Measurements from ENCODE around the gene AXIN2. TPM values are rescaled to one million over a fixed set of nuclear protein-coding genes. Genes with fewer than 3 reads are reported as not detected.

Gene AXIN2
- total RNA-seq, 1 donor from 2014 or later, result 88.7 TPM

GRCh38 chr17:65539630-65540266, 21.7 kb downstream of the AXIN2 start:
- Mint-ChIP-seq H3K9me3 (no peaks in the 10 kb centered on the region), H3K36me3 (peaks cover 43% of the 10 kb centered on the region), H3K4me3 (no peak overlapping the region), H3K27ac (peak overlapping the region; percentile 86), H3K4me1 (peaks cover 43% of the 10 kb centered on the region), H3K27me3 (ENCODE audit: low read depth) (no peaks in the 10 kb centered on the region)
- DNase-seq (ENCODE audit: low spot score in 2 of 2, unreplicated experiment in 2 of 2), result no peak
- TF ChIP-seq CTCF (IDR thresholded peaks at IDR 0.05; ENCODE audit: unreplicated experiment), result no peak

- peaks cover 46% of the 10 kb centered on the region for H3K36me3 Mint-ChIP-seq
- no peak overlapping the region for H3K4me3 Mint-ChIP-seq
- H3K9me3 Mint-ChIP-seq, result no peaks in the 10 kb centered on the region
- no peak for TF ChIP-seq CTCF (IDR thresholded peaks at IDR 0.05; ENCODE audit: unreplicated experiment)
- H3K27ac Mint-ChIP-seq, result peak overlapping the region; percentile 83
- DNase-seq (ENCODE audit: low spot score in 2 of 2, unreplicated experiment in 2 of 2), result no peak
- H3K27me3 Mint-ChIP-seq (ENCODE audit: low read depth), result no peaks in the 10 kb centered on the region
- H3K4me1 Mint-ChIP-seq, result peaks cover 41% of the 10 kb centered on the region
Observed at GRCh38 chr17:65538675-65539529, 22.5 kb downstream of the AXIN2 start.

- no peak overlapping the region for H3K4me3 Mint-ChIP-seq
Observed at GRCh38 chr17:65537845-65538674, 23.4 kb downstream of the AXIN2 start.

GRCh38 chr17:65537343-65537844, 24.1 kb downstream of the AXIN2 start:
- no peak for DNase-seq (ENCODE audit: low spot score in 2 of 2, unreplicated experiment in 2 of 2)
- Mint-ChIP-seq H3K36me3 (peaks cover 39% of the 10 kb centered on the region), H3K4me3 (no peak overlapping the region), H3K27me3 (ENCODE audit: low read depth) (no peaks in the 10 kb centered on the region), H3K27ac (no peak overlapping the region), H3K9me3 (no peaks in the 10 kb centered on the region), H3K4me1 (peaks cover 44% of the 10 kb centered on the region)
- TF ChIP-seq CTCF (IDR thresholded peaks at IDR 0.05; ENCODE audit: unreplicated experiment), result no peak

More at GRCh38 chr17:65537845-65538674, 23.4 kb downstream of the AXIN2 start:
- Mint-ChIP-seq H3K9me3 (no peaks in the 10 kb centered on the region), H3K4me1 (peaks cover 44% of the 10 kb centered on the region), H3K27ac (no peak overlapping the region), H3K27me3 (ENCODE audit: low read depth) (no peaks in the 10 kb centered on the region), H3K36me3 (peaks cover 43% of the 10 kb centered on the region)
- no peak for TF ChIP-seq CTCF (IDR thresholded peaks at IDR 0.05; ENCODE audit: unreplicated experiment)
- no peak for DNase-seq (ENCODE audit: low spot score in 2 of 2, unreplicated experiment in 2 of 2)

GRCh38 chr17:65536573-65537342, 24.7 kb downstream of the AXIN2 start:
- no peak for TF ChIP-seq CTCF (IDR thresholded peaks at IDR 0.05; ENCODE audit: unreplicated experiment)
- H3K9me3 Mint-ChIP-seq, result no peaks in the 10 kb centered on the region
- no peak overlapping the region for H3K4me3 Mint-ChIP-seq
- peak overlapping the region; percentile 14 for H3K27ac Mint-ChIP-seq
- DNase-seq (ENCODE audit: low spot score in 2 of 2, unreplicated experiment in 2 of 2), result no peak
- H3K27me3 Mint-ChIP-seq (ENCODE audit: low read depth), result no peaks in the 10 kb centered on the region
- H3K4me1 Mint-ChIP-seq, result peaks cover 50% of the 10 kb centered on the region
- H3K36me3 Mint-ChIP-seq, result peaks cover 42% of the 10 kb centered on the region
